Measurements from ENCODE around the gene TWF2.

Gene TWF2

DNA sequence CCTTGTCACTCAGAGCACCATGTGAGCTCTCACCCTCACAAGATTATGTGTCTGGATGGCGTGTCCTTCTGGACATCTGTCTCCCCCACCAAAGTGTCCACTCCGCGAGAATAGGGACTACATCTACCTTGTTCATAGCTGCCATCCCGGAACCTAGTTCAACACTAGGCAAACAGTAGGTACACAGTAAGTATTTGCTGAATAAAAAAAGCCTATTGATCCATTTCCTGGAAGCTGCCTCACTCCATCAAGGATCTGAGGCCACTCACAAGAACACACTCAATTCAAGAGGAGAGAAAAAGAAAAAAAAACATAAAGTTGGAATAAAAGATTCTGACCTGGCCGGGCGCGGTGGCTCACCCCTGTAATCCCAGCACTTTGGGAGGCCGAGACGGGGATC, 52.2 kb downstream of the TWF2 start:
- Histone ChIP-seq H3K27me3 (ENCODE audit: insufficient read depth, low read length) (no peaks in the 10 kb centered on the region), H3K9me2 (ENCODE audit: low read depth, low read length) (no peaks in the 10 kb centered on the region), H3K4me3 (ENCODE audit: low read depth, low read length, poor library complexity, severe bottlenecking) (no peak overlapping the region), H4K20me1 (ENCODE audit: insufficient read depth, low read length) (no peaks in the 10 kb centered on the region), H3K4me2 (ENCODE audit: low read length) (no peak overlapping the region), H3K9me3 (ENCODE audit: low read length) (no peaks in the 10 kb centered on the region), H3K79me2 (ENCODE audit: insufficient read depth, low read length) (no peaks in the 10 kb centered on the region), H3K27ac (ENCODE audit: low read depth, low read length, poor library complexity, severe bottlenecking) (no peak overlapping the region), H3K9ac (ENCODE audit: low read length) (no peak overlapping the region), H2AFZ (ENCODE audit: low read length) (no peak overlapping the region), H3K4me1 (ENCODE audit: insufficient read depth, low read length, severe bottlenecking) (no peaks in the 10 kb centered on the region), H3K36me3 (ENCODE audit: insufficient read depth, low read length) (no peaks in the 10 kb centered on the region), H3F3A (ENCODE audit: insufficient read depth, low read length) (no peaks in the 10 kb centered on the region)
- no peak for TF ChIP-seq EZH2 (IDR thresholded peaks at IDR 0.05; ENCODE audit: borderline replicate concordance, low read length)
- TF ChIP-seq, protein P1, sequence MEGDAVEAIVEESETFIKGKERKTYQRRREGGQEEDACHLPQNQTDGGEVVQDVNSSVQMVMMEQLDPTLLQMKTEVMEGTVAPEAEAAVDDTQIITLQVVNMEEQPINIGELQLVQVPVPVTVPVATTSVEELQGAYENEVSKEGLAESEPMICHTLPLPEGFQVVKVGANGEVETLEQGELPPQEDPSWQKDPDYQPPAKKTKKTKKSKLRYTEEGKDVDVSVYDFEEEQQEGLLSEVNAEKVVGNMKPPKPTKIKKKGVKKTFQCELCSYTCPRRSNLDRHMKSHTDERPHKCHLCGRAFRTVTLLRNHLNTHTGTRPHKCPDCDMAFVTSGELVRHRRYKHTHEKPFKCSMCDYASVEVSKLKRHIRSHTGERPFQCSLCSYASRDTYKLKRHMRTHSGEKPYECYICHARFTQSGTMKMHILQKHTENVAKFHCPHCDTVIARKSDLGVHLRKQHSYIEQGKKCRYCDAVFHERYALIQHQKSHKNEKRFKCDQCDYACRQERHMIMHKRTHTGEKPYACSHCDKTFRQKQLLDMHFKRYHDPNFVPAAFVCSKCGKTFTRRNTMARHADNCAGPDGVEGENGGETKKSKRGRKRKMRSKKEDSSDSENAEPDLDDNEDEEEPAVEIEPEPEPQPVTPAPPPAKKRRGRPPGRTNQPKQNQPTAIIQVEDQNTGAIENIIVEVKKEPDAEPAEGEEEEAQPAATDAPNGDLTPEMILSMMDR (IDR thresholded peaks at IDR 0.05; ENCODE audit: low read length): no peak

DNA sequence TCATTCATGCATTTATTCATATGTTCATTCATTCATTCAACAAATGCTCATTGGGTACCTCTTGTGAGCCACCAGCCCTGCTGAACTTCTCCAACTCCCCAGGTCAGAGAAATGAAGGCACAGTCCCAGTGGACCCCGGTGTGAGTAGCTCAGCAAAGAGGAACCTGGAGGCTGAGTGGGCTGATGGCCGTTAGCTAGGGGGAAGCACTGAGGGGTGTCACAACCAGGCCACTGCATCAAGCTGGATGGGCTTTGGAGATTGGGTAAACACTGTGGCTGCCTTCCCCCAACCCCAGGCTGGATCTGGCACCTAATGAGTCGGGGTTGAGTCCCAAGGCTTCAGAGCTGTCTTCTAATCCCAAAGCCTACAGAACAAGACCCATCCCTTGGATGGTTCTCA, 53.1 kb downstream of the TWF2 start:
- Histone ChIP-seq H3K79me2 (ENCODE audit: insufficient read depth, low read length) (no peaks in the 10 kb centered on the region), H3K9me3 (ENCODE audit: low read length) (no peaks in the 10 kb centered on the region), H3K4me3 (ENCODE audit: low read depth, low read length, poor library complexity, severe bottlenecking) (no peak overlapping the region), H3K36me3 (ENCODE audit: insufficient read depth, low read length) (no peaks in the 10 kb centered on the region), H3K9me2 (ENCODE audit: low read depth, low read length) (no peaks in the 10 kb centered on the region), H3F3A (ENCODE audit: insufficient read depth, low read length) (no peaks in the 10 kb centered on the region), H3K4me2 (ENCODE audit: low read length) (no peak overlapping the region), H3K27me3 (ENCODE audit: insufficient read depth, low read length) (no peaks in the 10 kb centered on the region), H4K20me1 (ENCODE audit: insufficient read depth, low read length) (no peaks in the 10 kb centered on the region), H3K9ac (ENCODE audit: low read length) (no peak overlapping the region), H2AFZ (ENCODE audit: low read length) (no peak overlapping the region), H3K4me1 (ENCODE audit: insufficient read depth, low read length, severe bottlenecking) (no peaks in the 10 kb centered on the region), H3K27ac (ENCODE audit: low read depth, low read length, poor library complexity, severe bottlenecking) (no peak overlapping the region)
- no peak for TF ChIP-seq EZH2 (IDR thresholded peaks at IDR 0.05; ENCODE audit: borderline replicate concordance, low read length)
- TF ChIP-seq, protein P1 (IDR thresholded peaks at IDR 0.05; ENCODE audit: low read length): no peak

DNA sequence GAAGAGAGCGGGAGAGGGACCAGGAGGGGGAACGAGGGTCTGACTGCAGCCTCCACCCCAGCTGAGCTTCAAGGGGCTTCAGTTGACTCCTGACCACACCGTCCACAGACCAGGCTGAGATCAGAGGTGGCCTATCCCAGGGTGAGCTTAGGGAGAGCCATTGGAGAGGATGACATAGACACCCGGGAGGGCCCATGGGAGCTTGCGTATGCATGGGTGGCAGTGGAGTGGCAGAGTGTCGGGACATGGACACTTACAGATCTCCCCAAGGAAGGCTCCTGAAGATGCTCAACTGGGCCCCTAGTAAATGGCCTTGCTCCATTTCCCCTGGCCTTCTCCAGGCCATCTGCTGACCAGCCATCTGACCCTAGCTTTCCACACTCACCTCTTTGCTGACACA, 53.6 kb downstream of the TWF2 start:
- TF ChIP-seq EZH2 (IDR thresholded peaks at IDR 0.05; ENCODE audit: borderline replicate concordance, low read length): no peak
- TF ChIP-seq, protein P1 (IDR thresholded peaks at IDR 0.05; ENCODE audit: low read length): no peak
- H3F3A ChIP-seq (ENCODE audit: insufficient read depth, low read length): no peaks in the 10 kb centered on the region
- no peaks in the 10 kb centered on the region for H3K9me2 ChIP-seq (ENCODE audit: low read depth, low read length)
- no peak overlapping the region for H3K27ac ChIP-seq (ENCODE audit: low read depth, low read length, poor library complexity, severe bottlenecking)
- H3K4me2 ChIP-seq (ENCODE audit: low read length): no peak overlapping the region
- no peaks in the 10 kb centered on the region for H3K27me3 ChIP-seq (ENCODE audit: insufficient read depth, low read length)
- H3K79me2 ChIP-seq (ENCODE audit: insufficient read depth, low read length): no peaks in the 10 kb centered on the region
- no peak overlapping the region for H3K4me3 ChIP-seq (ENCODE audit: low read depth, low read length, poor library complexity, severe bottlenecking)
- no peaks in the 10 kb centered on the region for H3K4me1 ChIP-seq (ENCODE audit: insufficient read depth, low read length, severe bottlenecking)
- H3K36me3 ChIP-seq (ENCODE audit: insufficient read depth, low read length): no peaks in the 10 kb centered on the region
- H4K20me1 ChIP-seq (ENCODE audit: insufficient read depth, low read length): no peaks in the 10 kb centered on the region
- H3K9ac ChIP-seq (ENCODE audit: low read length): no peak overlapping the region
- H3K9me3 ChIP-seq (ENCODE audit: low read length): no peaks in the 10 kb centered on the region
- no peak overlapping the region for H2AFZ ChIP-seq (ENCODE audit: low read length)

Data from OCI-LY1 (cell line).